K562 (cell line): Measurements from ENCODE around the gene ADAM22. TPM values are rescaled to one million over a fixed set of nuclear protein-coding genes. Genes with fewer than 3 reads are reported as not detected.

Experiments
- DIDO1 ChIP-seq: fragments of 450-650 bp; IDR thresholded peaks from 2 replicates; pipeline ENCODE4 v1.6.1; 2016; ENCODE audit warnings: low read depth, missing biosample characterization, missing genetic modification characterization
- FOXJ3 ChIP-seq: sonication (generic); formaldehyde crosslinking; IDR thresholded peaks from 2 replicates; pipeline ENCODE4 v1.4.0; 2020; ENCODE audit warnings: mild to moderate bottlenecking, missing genetic modification reagents
- GABPA ChIP-seq: fragments of 200-800 bp; sonication (Bioruptor generic); conservative IDR thresholded peaks from 2 replicates; pipeline ENCODE4 v1.6.1; 2016; ENCODE audit warnings: low read depth, missing genetic modification characterization, missing compliant biosample characterization
- HEY1 ChIP-seq: fragments of 250-450 bp; sonication (Bioruptor Pico); IDR thresholded peaks from 2 replicates; pipeline ENCODE4 v1.5.0; 2020; ENCODE audit warnings: mild to moderate bottlenecking, moderate library complexity, borderline replicate concordance
- HMGN3 ChIP-seq: IDR thresholded peaks from 2 replicates; pipeline ENCODE4 v1.6.1; 2011; ENCODE audit warnings: borderline replicate concordance, low read depth, mild to moderate bottlenecking, mixed read lengths, low read length; ENCODE audit not compliant: insufficient read length; ENCODE audit errors: extremely low read depth
- NR2C1 ChIP-seq, 2 experiments: fragments of 450-650 bp; IDR thresholded peaks; 2 replicates each; pipeline ENCODE4 v1.6.1; 2017; ENCODE audit warnings: mild to moderate bottlenecking in 2 of 2, antibody characterized with exemption in 1 of 2, inconsistent platforms in 1 of 2, missing compliant biosample characterization in 1 of 2, missing genetic modification characterization in 1 of 2
- PHF21A ChIP-seq: fragments of 450-650 bp; IDR thresholded peaks from 2 replicates; pipeline ENCODE4 v1.6.1; 2017; ENCODE audit warnings: low read depth, borderline replicate concordance
- POLR2AphosphoS5 ChIP-seq: IDR thresholded peaks from 2 replicates; pipeline ENCODE4 v1.6.1; 2011; ENCODE audit warnings: mild to moderate bottlenecking, low read depth, low read length, moderate library complexity; ENCODE audit not compliant: control insufficient read depth, insufficient read depth
- RUNX1 ChIP-seq: sonication (generic); IDR thresholded peaks from 2 replicates; pipeline ENCODE4 v1.6.1; 2016; ENCODE audit warnings: antibody characterized with exemption, low read depth
- U2AF1 ChIP-seq: fragments of 200-400 bp; formaldehyde crosslinking; optimal IDR thresholded peaks from 2 replicates; pipeline ENCODE3; 2017; ENCODE audit warnings: mild to moderate bottlenecking, low read depth, low read length, moderate library complexity
- ZNF316 ChIP-seq: fragments of 450-650 bp; IDR thresholded peaks from 2 replicates; pipeline ENCODE4 v1.6.1; 2016
- ZNF561 ChIP-seq: fragments of 450-650 bp; formaldehyde crosslinking; conservative IDR thresholded peaks from 2 replicates; pipeline ENCODE4 v1.4.0; 2020; ENCODE audit warnings: mild to moderate bottlenecking, moderate library complexity
- polyA plus RNA-seq, 8 experiments: library from polyadenylated mRNA; depleted of rRNA in 4 of 8; stranded (reverse) in 5 of 8; unstranded in 3 of 8; fragments of >200 nt; fragmentation: Nextera tagmentation in 2 of 8; fragmentation: Illumina TruSeq in 1 of 8; extraction: Ambion mirVana in 2 of 8; extraction: Trizol in 1 of 8; gene quantifications; 2 replicates each; pipeline versions ENCODE4 v1.2.1 to v1.2.3, GENCODE V29; 2011 to 2014; ENCODE audit warnings: inconsistent platforms in 1 of 8, missing spikeins in 1 of 8
- total RNA-seq, 7 experiments: library from RNA; depleted of rRNA in 6 of 7; stranded (reverse); fragments of >200 nt in 6 of 7; fragmentation: Illumina TruSeq in 2 of 7; extraction: Trizol in 2 of 7; gene quantifications; 2 replicates each; pipeline versions ENCODE4 v1.2.1 to v1.2.3, GENCODE V29; 2011 to 2021; ENCODE audit warnings: low replicate concordance in 1 of 7
- TF ChIP-seq, protein P1 (sequence below): fragments of 450-650 bp; IDR thresholded peaks from 2 replicates; pipeline ENCODE4 v1.6.1; 2016; ENCODE audit warnings: antibody characterized with exemption
- TF ChIP-seq, protein P2 (sequence below): fragments of 450-650 bp; IDR thresholded peaks from 2 replicates; pipeline ENCODE4 v1.6.1; 2016; ENCODE audit warnings: borderline replicate concordance
- TF ChIP-seq, protein P3 (sequence below): fragments of 450-650 bp; IDR thresholded peaks from 2 replicates; pipeline ENCODE4 v1.6.1; 2017; ENCODE audit warnings: antibody characterized with exemption
- TF ChIP-seq, protein P4 (sequence below): fragments of 450-650 bp; formaldehyde crosslinking; IDR thresholded peaks from 2 replicates; pipeline ENCODE4 v1.4.0; 2020; ENCODE audit warnings: mild to moderate bottlenecking
- TF ChIP-seq, protein P5 (sequence below): sonication (generic); formaldehyde crosslinking; IDR thresholded peaks from 2 replicates; pipeline ENCODE4 v1.8.1; 2023; ENCODE audit warnings: mild to moderate bottlenecking, missing genetic modification reagents

ADAM22 gene
- total and polyA plus RNA-seq, 9 of the 15 experiments (the other 6 are each of a cell fraction or from before 2014, with no cell fraction given): 0.01 to 0.58 (median 0.18) TPM

DNA sequence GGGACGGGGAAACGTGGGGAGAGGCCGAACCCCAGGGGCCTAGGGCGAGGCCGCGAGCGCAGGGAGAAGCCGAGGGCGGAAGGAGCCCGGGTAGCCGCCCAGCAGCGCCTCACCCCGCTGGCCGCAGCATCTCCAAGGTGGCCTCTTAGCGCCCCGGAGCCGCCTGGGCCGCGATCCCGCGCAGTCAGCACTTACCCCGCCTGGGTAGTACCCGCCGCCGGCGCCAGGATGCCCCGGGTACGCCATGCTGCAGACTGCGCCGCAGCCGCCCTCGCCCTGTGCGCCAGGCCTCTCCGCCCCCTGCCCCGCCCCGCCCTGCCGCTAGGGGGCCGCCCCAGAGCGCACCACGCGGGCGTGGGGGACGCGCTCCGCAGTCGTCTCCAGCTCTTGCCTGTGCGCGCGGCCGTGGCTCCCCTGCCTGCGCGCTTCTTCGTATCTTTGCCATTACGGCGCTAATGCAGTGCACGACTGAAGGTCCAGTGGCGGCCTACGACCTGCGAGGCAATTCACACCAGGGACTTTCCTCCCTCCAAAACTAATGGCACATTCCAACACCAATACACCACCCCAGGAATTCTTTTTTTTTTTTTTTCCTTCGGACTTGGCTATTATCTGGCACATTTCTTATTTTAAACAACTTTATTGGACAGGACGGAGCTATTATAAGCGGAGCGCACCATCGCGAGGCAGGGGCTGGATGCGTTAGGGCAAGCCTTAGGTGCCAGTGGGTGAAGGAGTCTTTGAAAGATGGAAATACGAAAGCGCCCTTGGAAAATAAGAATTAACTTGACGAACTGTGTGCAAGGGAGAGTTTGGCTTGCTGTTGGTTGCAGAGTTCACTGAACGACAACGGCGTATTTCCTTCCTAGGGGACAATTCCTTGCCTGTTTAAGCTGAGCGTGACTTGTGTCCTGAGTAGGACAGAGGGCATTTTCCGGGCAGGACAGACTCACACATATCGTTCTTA is 286.0 kb downstream of the ADAM22 start, which contains the start of gene SRI (continued):
- TF ChIP-seq, protein P1, sequence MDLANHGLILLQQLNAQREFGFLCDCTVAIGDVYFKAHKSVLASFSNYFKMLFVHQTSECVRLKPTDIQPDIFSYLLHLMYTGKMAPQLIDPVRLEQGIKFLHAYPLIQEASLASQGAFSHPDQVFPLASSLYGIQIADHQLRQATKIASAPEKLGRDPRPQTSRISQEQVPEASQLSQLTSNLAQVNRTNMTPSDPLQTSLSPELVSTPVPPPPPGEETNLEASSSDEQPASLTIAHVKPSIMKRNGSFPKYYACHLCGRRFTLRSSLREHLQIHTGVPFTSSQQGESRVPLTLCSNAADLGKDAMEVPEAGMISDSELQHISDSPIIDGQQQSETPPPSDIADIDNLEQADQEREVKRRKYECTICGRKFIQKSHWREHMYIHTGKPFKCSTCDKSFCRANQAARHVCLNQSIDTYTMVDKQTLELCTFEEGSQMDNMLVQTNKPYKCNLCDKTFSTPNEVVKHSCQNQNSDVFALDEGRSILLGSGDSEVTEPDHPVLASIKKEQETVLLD: no peak
- TF ChIP-seq, protein P2, sequence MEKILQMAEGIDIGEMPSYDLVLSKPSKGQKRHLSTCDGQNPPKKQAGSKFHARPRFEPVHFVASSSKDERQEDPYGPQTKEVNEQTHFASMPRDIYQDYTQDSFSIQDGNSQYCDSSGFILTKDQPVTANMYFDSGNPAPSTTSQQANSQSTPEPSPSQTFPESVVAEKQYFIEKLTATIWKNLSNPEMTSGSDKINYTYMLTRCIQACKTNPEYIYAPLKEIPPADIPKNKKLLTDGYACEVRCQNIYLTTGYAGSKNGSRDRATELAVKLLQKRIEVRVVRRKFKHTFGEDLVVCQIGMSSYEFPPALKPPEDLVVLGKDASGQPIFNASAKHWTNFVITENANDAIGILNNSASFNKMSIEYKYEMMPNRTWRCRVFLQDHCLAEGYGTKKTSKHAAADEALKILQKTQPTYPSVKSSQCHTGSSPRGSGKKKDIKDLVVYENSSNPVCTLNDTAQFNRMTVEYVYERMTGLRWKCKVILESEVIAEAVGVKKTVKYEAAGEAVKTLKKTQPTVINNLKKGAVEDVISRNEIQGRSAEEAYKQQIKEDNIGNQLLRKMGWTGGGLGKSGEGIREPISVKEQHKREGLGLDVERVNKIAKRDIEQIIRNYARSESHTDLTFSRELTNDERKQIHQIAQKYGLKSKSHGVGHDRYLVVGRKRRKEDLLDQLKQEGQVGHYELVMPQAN: no peak
- TF ChIP-seq, protein P3, sequence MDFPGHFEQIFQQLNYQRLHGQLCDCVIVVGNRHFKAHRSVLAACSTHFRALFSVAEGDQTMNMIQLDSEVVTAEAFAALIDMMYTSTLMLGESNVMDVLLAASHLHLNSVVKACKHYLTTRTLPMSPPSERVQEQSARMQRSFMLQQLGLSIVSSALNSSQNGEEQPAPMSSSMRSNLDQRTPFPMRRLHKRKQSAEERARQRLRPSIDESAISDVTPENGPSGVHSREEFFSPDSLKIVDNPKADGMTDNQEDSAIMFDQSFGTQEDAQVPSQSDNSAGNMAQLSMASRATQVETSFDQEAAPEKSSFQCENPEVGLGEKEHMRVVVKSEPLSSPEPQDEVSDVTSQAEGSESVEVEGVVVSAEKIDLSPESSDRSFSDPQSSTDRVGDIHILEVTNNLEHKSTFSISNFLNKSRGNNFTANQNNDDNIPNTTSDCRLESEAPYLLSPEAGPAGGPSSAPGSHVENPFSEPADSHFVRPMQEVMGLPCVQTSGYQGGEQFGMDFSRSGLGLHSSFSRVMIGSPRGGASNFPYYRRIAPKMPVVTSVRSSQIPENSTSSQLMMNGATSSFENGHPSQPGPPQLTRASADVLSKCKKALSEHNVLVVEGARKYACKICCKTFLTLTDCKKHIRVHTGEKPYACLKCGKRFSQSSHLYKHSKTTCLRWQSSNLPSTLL: no peak
- TF ChIP-seq POLR2AphosphoS5 (peak; percentile 64; the same call in 1 of the 2 replicates), PHF21A (no peak), GABPA (tag) (peak; percentile 46), RUNX1 (no peak), HEY1 (no peak), ZNF561 (CRISPR knock-in tag) (no peak), HMGN3 (peak; percentile 71), DIDO1 (tag) (no peak; the same call in 1 of the 2 replicates), U2AF1 (no peak), NR2C1 (IDR thresholded peaks at IDR 0.05) (no peak), NR2C1 (tag; IDR thresholded peaks at IDR 0.05) (no peak), FOXJ3 (CRISPR knock-in tag) (no peak), ZNF316 (peak; percentile 70)
- TF ChIP-seq, protein P4, sequence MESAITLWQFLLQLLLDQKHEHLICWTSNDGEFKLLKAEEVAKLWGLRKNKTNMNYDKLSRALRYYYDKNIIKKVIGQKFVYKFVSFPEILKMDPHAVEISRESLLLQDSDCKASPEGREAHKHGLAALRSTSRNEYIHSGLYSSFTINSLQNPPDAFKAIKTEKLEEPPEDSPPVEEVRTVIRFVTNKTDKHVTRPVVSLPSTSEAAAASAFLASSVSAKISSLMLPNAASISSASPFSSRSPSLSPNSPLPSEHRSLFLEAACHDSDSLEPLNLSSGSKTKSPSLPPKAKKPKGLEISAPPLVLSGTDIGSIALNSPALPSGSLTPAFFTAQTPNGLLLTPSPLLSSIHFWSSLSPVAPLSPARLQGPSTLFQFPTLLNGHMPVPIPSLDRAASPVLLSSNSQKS (CRISPR knock-in tag): no peak
- TF ChIP-seq, protein P5, sequence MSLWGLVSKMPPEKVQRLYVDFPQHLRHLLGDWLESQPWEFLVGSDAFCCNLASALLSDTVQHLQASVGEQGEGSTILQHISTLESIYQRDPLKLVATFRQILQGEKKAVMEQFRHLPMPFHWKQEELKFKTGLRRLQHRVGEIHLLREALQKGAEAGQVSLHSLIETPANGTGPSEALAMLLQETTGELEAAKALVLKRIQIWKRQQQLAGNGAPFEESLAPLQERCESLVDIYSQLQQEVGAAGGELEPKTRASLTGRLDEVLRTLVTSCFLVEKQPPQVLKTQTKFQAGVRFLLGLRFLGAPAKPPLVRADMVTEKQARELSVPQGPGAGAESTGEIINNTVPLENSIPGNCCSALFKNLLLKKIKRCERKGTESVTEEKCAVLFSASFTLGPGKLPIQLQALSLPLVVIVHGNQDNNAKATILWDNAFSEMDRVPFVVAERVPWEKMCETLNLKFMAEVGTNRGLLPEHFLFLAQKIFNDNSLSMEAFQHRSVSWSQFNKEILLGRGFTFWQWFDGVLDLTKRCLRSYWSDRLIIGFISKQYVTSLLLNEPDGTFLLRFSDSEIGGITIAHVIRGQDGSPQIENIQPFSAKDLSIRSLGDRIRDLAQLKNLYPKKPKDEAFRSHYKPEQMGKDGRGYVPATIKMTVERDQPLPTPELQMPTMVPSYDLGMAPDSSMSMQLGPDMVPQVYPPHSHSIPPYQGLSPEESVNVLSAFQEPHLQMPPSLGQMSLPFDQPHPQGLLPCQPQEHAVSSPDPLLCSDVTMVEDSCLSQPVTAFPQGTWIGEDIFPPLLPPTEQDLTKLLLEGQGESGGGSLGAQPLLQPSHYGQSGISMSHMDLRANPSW (CRISPR knock-in tag): no peak
